Measurements from ENCODE around the gene KIRREL3. TPM values are rescaled to one million over a fixed set of nuclear protein-coding genes. Genes with fewer than 3 reads are reported as not detected.

The KIRREL3 gene
- total RNA-seq, 1 experiment from 2014 or later, result 0.44 TPM

DNA sequence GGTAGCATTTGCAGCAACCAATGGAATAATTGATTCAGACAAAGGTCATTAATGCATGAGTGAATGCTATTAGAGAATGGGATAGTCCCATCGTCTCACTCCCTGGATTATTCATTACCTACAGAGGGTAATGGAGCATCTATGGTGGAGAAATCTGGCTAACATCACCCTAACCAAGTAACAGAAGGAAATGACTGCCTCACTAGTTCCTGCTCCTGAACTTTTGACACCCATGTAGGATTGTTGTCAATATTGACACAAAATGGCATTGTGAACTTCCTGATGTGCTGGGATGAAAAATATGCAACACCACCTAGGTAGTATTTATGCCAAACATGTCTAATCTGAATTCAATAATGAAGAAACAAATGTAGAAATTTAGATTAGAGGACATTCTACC, 44.0 kb upstream of the KIRREL3 start:
- TF ChIP-seq, protein P1, sequence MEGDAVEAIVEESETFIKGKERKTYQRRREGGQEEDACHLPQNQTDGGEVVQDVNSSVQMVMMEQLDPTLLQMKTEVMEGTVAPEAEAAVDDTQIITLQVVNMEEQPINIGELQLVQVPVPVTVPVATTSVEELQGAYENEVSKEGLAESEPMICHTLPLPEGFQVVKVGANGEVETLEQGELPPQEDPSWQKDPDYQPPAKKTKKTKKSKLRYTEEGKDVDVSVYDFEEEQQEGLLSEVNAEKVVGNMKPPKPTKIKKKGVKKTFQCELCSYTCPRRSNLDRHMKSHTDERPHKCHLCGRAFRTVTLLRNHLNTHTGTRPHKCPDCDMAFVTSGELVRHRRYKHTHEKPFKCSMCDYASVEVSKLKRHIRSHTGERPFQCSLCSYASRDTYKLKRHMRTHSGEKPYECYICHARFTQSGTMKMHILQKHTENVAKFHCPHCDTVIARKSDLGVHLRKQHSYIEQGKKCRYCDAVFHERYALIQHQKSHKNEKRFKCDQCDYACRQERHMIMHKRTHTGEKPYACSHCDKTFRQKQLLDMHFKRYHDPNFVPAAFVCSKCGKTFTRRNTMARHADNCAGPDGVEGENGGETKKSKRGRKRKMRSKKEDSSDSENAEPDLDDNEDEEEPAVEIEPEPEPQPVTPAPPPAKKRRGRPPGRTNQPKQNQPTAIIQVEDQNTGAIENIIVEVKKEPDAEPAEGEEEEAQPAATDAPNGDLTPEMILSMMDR (conservative IDR thresholded peaks at IDR 0.05; ENCODE audit: low read depth, low read length), result no peak
- no peak for TF ChIP-seq EZH2 (IDR thresholded peaks at IDR 0.05; ENCODE audit: low read length, unreplicated experiment)
- TF ChIP-seq EZH2phosphoT487 (IDR thresholded peaks at IDR 0.05; ENCODE audit: borderline replicate concordance, low read length), result no peak
- Histone ChIP-seq H3K4me3 (ENCODE audit: low read length) (no peak overlapping the region), H3K27ac (ENCODE audit: low read length) (no peak overlapping the region), H3K9me2 (replicated peaks; ENCODE audit: low read length) (no peaks in the 10 kb centered on the region), H3K9me3 (ENCODE audit: low read length) (0 out of 2 replicates have a peak, but pooled peaks cover 5% of the 10 kb centered on the region), H3K79me2 (ENCODE audit: low read length) (no peaks in the 10 kb centered on the region), H3K4me2 (ENCODE audit: low read length) (no peak overlapping the region), H3K36me3 (ENCODE audit: low read depth, low read length) (no peaks in the 10 kb centered on the region), H4K20me1 (ENCODE audit: low read length) (no peaks in the 10 kb centered on the region), H3F3A (ENCODE audit: low read length, unreplicated experiment) (no peaks in the 10 kb centered on the region), H3K9ac (ENCODE audit: low read length) (no peak overlapping the region), H3K27me3 (ENCODE audit: low read length) (peaks cover 47% of the 10 kb centered on the region), H2AFZ (ENCODE audit: low read length) (no peak overlapping the region), H3K4me1 (ENCODE audit: insufficient read depth, low read length) (no peaks in the 10 kb centered on the region)
- DNase-seq, result no peak
- ChIA-PET CTCF (no interaction called here), POLR2A (ENCODE audit: unreplicated experiment) (no interaction called here)
- no TSS peak for BruUV-seq (replicated peaks)
- intact Hi-C loops (cut with micrococcal nuclease), result no loop called here
- ATAC-seq, result no peak

DNA sequence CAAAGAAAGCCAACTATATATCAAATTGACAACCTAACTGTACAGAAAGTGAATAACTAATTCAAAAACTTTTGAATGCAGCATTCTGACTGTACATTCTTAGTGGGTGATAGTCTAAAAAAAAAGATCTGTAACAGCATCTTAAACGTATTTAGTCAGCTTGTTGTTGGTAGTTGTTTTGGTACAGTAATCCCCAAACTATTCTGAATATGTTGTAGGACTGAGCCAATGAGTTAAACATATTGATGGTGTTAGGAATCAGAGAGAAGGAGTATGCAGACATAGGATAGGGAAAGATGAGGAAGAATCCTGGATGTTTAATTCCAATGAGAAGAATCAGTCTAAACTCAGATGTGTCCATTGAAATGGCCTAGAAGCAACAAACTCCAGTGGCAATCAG, 41.9 kb upstream of the KIRREL3 start:
- intact Hi-C loops (cut with micrococcal nuclease), result no loop called here
- no peaks in the 10 kb centered on the region for H3K79me2 ChIP-seq (ENCODE audit: low read length)
- no peaks in the 10 kb centered on the region for H4K20me1 ChIP-seq (ENCODE audit: low read length)
- no peaks in the 10 kb centered on the region for H3K9me2 ChIP-seq (replicated peaks; ENCODE audit: low read length)
- POLR2A ChIA-PET (ENCODE audit: unreplicated experiment), result no interaction called here
- H3K9me3 ChIP-seq (ENCODE audit: low read length), result 0 out of 2 replicates have a peak, but pooled peaks cover 5% of the 10 kb centered on the region
- H3K27ac ChIP-seq (ENCODE audit: low read length), result no peak overlapping the region
- ATAC-seq (no peak), DNase-seq (no peak)
- no peaks in the 10 kb centered on the region for H3F3A ChIP-seq (ENCODE audit: low read length, unreplicated experiment)
- no TSS peak for BruUV-seq (replicated peaks)
- H3K4me3 ChIP-seq (ENCODE audit: low read length), result no peak overlapping the region
- H3K9ac ChIP-seq (ENCODE audit: low read length), result no peak overlapping the region
- peaks cover 43% of the 10 kb centered on the region for H3K27me3 ChIP-seq (ENCODE audit: low read length)
- no peak overlapping the region for H2AFZ ChIP-seq (ENCODE audit: low read length)
- TF ChIP-seq EZH2 (IDR thresholded peaks at IDR 0.05; ENCODE audit: low read length, unreplicated experiment) (no peak), EZH2phosphoT487 (IDR thresholded peaks at IDR 0.05; ENCODE audit: borderline replicate concordance, low read length) (no peak)
- TF ChIP-seq, protein P1 (conservative IDR thresholded peaks at IDR 0.05; ENCODE audit: low read depth, low read length), result no peak
- H3K4me1 ChIP-seq (ENCODE audit: insufficient read depth, low read length), result no peaks in the 10 kb centered on the region
- H3K4me2 ChIP-seq (ENCODE audit: low read length), result no peak overlapping the region
- CTCF ChIA-PET, result no interaction called here
- H3K36me3 ChIP-seq (ENCODE audit: low read depth, low read length), result no peaks in the 10 kb centered on the region

DNA sequence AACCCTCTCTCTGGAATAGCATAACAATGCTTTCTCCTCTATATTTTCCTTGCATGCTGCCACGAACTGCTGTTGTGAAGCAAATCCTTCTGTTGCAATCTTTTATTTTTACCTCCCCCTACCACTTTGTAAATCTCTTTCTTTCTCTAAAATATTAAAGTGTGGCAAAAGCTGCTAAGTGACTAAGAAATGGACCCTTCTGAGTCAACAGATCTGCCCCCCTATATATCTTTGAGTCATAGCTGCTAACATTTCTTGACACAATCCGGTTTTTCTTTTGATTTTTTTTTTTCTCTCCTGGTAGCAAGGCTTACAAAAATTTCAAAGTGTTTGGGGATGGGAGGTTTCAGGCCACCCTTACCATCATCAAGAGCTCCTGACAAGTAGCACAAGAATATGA, 39.0 kb upstream of the KIRREL3 start:
- no peaks in the 10 kb centered on the region for H3F3A ChIP-seq (ENCODE audit: low read length, unreplicated experiment)
- no peaks in the 10 kb centered on the region for H3K79me2 ChIP-seq (ENCODE audit: low read length)
- POLR2A ChIA-PET (ENCODE audit: unreplicated experiment), result no interaction called here
- CTCF ChIA-PET, result no interaction called here
- H2AFZ ChIP-seq (ENCODE audit: low read length), result no peak overlapping the region
- no peaks in the 10 kb centered on the region for H3K9me2 ChIP-seq (replicated peaks; ENCODE audit: low read length)
- no peaks in the 10 kb centered on the region for H4K20me1 ChIP-seq (ENCODE audit: low read length)
- no peak overlapping the region for H3K4me3 ChIP-seq (ENCODE audit: low read length)
- intact Hi-C loops (cut with micrococcal nuclease), result no loop called here
- ATAC-seq (no peak), DNase-seq (no peak)
- 0 out of 2 replicates have a peak, but pooled peaks cover 5% of the 10 kb centered on the region for H3K9me3 ChIP-seq (ENCODE audit: low read length)
- TF ChIP-seq EZH2phosphoT487 (IDR thresholded peaks at IDR 0.05; ENCODE audit: borderline replicate concordance, low read length) (no peak), EZH2 (IDR thresholded peaks at IDR 0.05; ENCODE audit: low read length, unreplicated experiment) (no peak)
- TF ChIP-seq, protein P1 (conservative IDR thresholded peaks at IDR 0.05; ENCODE audit: low read depth, low read length), result no peak
- no peaks in the 10 kb centered on the region for H3K36me3 ChIP-seq (ENCODE audit: low read depth, low read length)
- no peaks in the 10 kb centered on the region for H3K4me1 ChIP-seq (ENCODE audit: insufficient read depth, low read length)
- BruUV-seq (replicated peaks), result no TSS peak
- no peak overlapping the region for H3K9ac ChIP-seq (ENCODE audit: low read length)
- H3K4me2 ChIP-seq (ENCODE audit: low read length), result no peak overlapping the region
- H3K27ac ChIP-seq (ENCODE audit: low read length), result no peak overlapping the region
- H3K27me3 ChIP-seq (ENCODE audit: low read length), result peaks cover 37% of the 10 kb centered on the region

All from PC-3 (cell line).